ENCODE data around the gene LOXHD1.

LOXHD1 gene

DNA sequence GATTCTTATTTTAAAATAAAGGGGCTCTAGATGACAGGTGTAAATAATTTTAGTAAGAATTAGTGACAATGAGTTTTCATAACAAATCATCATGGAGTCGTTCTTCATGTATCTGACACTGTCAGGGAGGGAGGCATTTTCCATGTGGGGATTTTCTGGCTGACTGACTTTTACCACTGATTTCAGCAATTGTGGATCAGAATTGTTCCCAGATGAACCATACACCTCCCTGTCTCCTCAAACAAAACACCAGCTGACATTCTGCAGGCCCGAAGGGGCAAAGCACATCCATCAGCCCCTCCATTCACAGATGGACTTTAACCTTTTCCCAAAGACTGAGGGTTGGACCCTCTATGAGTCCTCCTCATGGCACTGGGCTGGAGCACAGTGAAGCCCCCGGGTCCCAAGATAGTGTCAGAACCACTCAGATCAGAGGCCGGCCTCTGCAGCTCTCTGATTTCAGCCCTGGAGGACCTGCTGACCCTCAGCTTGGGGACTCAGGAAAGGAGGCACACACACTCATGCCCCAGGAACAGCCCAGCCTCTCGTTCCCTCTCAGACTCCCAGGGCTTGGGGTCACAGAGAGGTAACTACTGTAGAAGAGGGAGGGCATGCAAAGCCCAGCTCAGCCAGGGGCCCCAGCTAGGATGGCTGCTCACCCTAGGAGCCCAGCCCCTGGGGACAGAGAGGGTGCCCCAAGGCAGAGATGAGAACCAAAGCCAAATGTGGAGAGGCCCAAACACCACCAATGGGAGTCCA is 43.2 kb upstream of the LOXHD1 start:
- CTCF ChIA-PET = no interaction called here
- no peak overlapping the region for H3K4me3 ChIP-seq (ENCODE audit: low read depth, low read length)
- DNase-seq (ENCODE audit: low read depth, low spot score) = no peak
- POLR2A ChIA-PET = no interaction called here
- TF ChIP-seq, protein P1, sequence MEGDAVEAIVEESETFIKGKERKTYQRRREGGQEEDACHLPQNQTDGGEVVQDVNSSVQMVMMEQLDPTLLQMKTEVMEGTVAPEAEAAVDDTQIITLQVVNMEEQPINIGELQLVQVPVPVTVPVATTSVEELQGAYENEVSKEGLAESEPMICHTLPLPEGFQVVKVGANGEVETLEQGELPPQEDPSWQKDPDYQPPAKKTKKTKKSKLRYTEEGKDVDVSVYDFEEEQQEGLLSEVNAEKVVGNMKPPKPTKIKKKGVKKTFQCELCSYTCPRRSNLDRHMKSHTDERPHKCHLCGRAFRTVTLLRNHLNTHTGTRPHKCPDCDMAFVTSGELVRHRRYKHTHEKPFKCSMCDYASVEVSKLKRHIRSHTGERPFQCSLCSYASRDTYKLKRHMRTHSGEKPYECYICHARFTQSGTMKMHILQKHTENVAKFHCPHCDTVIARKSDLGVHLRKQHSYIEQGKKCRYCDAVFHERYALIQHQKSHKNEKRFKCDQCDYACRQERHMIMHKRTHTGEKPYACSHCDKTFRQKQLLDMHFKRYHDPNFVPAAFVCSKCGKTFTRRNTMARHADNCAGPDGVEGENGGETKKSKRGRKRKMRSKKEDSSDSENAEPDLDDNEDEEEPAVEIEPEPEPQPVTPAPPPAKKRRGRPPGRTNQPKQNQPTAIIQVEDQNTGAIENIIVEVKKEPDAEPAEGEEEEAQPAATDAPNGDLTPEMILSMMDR (IDR thresholded peaks at IDR 0.05; ENCODE audit: insufficient read depth, low read length, missing control alignments) = no peak

DNA sequence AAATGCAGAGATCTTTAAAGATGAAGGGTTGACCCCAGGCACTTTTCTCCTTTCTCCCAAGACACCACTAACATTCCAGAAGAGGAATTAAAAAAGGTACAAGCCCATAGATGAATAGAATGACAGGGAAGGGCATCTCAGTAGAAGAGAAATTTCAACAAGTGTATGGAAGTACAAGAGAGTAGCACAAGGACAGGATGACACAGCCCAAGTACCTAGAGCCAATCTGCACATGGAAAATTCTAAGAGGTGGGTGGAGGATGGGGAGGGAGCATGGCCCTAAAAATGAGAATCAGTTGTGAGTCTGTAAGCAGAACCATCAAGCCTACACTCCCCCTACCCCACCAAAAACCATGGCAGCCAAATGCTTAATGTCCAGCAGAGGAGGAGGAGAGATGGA is 39.7 kb upstream of the LOXHD1 start:
- POLR2A ChIA-PET = no interaction called here
- TF ChIP-seq, protein P1 (IDR thresholded peaks at IDR 0.05; ENCODE audit: insufficient read depth, low read length, missing control alignments) = no peak
- H3K4me3 ChIP-seq (ENCODE audit: low read depth, low read length) = no peak overlapping the region
- no peak for DNase-seq (ENCODE audit: low read depth, low spot score)
- CTCF ChIA-PET = no interaction called here

DNA sequence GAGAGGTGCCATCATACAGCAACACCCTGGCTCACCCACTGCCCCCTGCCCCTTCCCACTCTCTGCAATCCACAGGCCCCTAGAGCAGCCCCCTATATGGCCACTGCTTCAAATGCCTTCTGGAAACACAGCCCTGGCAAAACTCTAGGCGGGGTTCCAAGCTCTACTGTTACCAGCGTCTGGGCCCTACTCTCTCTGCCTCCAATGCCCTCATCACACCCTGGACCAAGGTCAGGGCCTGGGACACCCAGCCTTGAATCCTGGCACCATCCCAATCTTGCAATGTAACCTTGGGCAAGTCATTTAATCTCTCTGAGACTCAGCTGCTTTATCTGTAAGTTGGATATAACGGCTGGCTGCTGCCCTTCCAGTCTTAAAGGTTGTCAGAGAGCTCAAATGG is 39.2 kb upstream of the LOXHD1 start:
- no peak for DNase-seq (ENCODE audit: low read depth, low spot score)
- no peak overlapping the region for H3K4me3 ChIP-seq (ENCODE audit: low read depth, low read length)
- ChIA-PET CTCF (no interaction called here), POLR2A (no interaction called here)
- TF ChIP-seq, protein P1 (IDR thresholded peaks at IDR 0.05; ENCODE audit: insufficient read depth, low read length, missing control alignments) = no peak

DNA sequence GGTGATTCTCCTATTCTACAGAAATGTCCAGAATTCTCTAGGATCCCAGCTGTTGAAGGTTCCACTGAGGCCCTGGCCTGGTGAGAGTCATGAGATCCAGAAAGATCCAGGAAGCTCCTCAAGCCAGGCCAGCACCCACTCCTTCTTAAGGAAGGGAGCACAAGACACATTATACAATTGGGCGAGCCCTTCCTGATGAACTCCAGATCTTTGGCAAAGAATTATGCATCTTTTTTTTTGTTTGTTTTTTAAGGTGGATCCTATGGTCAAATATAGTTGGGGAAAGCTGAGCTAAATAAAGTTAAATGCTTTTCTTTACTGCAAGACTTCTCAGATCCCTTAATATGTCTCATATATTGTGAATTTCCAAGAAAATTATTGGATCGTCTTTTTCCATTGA is 37.0 kb upstream of the LOXHD1 start:
- CTCF ChIA-PET = no interaction called here
- TF ChIP-seq, protein P1 (IDR thresholded peaks at IDR 0.05; ENCODE audit: insufficient read depth, low read length, missing control alignments) = no peak
- POLR2A ChIA-PET = no interaction called here
- H3K4me3 ChIP-seq (ENCODE audit: low read depth, low read length) = no peak overlapping the region
- DNase-seq (ENCODE audit: low read depth, low spot score) = no peak

DNA sequence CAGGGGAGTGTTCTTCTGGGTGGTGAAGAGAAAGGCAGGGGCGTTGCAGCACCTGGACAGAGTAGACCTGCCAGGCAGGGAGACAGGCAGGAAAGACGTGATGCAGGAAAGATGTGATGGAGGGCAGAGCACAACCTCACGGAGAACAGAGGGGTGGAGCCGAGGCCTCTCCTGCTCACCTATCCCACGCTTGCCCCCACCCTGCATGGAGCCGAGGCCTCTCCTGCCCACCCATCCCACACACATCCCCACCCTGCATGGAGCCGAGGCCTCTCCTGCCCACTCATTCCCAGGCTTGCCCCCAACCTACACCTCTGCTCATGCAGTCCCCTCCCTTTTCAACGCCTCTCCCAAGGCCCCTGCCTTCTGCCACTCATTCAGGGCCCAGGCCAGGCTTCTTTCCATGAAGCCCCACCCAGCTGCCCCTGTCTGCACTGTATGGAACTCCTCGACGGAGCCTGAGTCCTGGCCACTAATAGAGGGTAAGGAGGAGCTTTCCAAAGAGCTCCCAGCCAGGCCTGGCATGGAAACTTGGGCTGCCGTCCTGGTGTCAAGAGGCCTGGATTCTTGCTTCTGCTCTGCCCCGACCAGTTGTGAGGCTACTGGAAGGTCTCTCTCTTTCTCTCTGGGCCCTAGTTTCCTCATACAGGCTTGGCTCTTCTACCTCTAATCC is 32.0 kb upstream of the LOXHD1 start:
- CTCF ChIA-PET = no interaction called here
- TF ChIP-seq, protein P1 (IDR thresholded peaks at IDR 0.05; ENCODE audit: insufficient read depth, low read length, missing control alignments) = no peak
- POLR2A ChIA-PET = no interaction called here
- no peak for DNase-seq (ENCODE audit: low read depth, low spot score)
- no peak overlapping the region for H3K4me3 ChIP-seq (ENCODE audit: low read depth, low read length)

DNA sequence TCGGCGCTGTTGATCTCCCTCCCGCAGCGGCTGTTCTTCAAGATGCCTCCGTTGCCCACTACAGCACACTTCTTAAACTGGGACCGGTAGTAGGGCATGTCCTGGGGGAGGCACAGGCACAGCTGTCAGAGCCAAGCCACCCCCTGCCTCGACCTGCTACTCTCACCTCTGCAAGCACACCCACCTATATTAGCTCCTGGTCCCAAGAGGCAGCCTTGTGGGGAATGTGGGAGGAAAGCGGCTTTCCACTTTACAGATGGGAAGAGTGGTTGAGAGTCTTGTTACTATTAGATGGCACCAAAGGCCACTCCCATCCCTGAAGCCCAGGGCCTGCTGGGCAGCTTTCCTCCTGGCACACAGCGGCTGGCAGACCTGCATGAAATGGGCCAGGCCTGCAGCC is 29.2 kb upstream of the LOXHD1 start:
- TF ChIP-seq, protein P1 (IDR thresholded peaks at IDR 0.05; ENCODE audit: insufficient read depth, low read length, missing control alignments) = no peak
- POLR2A ChIA-PET = no interaction called here
- no peak overlapping the region for H3K4me3 ChIP-seq (ENCODE audit: low read depth, low read length)
- DNase-seq (ENCODE audit: low read depth, low spot score) = no peak
- CTCF ChIA-PET = no interaction called here
